Suppressor macrophage (primary cell): ENCODE results near the gene C5orf15.
"Not testable (repeated sequence)": the region's sequence is repeated elsewhere in the genome, so short reads cannot be mapped to it uniquely, and the experiment has no call there.

ENCODE experiments used
- DNase-seq, 4 experiments: peaks; one replicate each; pipeline ENCODE4 v3.0.0-alpha.2; 2020 to 2022

C5orf15 gene

DNA sequence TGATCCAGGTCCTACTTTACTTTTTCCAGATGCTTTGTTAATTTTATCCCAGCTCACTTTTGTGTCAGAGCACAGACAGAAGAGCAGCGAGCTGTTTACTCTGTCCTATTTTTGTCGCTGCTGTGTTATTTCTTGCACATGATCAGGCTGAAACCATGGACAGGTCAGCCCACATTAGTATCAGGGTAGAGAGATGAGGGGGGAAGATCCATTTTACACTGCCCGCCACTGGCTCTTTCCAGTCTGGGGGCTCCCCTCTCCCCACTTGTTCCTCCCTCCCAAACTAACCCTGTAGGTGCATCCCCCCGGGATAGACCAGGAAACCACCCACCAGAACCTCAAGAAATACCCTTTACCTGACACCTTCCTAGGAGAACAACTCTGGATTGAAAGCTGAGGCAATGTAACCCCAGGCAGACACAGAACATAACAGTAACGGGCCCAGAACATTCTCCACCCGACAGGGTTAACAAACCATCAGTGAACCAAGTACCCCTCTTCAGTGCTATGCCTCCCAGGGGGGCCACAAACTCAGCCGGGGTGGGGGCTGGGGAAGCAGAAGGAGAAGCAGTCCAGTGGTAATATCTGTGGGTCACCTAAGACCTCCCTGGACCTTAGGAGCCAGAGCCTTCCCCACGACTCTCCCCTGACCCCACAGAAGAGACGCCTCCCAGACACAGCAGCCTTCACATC is 26.0 kb upstream of the C5orf15 start:
- no peak for DNase-seq

DNA sequence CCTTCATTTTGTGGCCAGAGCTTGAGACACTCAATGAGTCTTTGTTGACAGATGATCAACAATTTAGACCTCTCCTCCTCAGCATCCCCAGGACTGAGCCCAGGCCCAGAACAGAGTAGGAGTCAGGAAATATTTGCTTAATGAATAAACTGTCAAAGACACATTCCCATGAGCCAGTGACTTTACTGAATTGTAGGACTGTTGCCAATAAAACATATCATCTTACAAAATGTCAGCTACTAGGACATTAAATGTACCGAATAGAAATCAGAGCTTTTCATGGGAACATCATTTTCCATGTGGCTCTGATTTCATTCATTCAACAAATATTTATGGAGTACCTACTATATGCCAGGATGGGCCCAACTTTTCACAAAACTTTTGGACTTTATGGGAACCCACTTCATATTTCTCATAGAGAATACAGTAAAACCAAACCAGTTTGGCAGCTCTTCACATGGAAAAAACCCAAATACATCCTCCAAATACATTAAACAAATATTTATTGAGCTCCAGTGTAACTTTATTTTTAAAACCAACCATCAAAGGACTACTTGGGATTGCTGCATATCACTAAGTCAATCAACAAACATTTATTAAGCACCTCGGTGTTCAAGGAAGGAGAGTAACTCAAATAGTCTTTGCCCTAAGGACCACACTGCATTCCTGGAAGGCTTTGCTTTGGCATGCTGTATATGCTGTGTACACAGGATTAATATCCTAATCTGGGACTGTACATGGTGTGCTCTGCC is 24.9 kb upstream of the C5orf15 start:
- DNase-seq: no peak

DNA sequence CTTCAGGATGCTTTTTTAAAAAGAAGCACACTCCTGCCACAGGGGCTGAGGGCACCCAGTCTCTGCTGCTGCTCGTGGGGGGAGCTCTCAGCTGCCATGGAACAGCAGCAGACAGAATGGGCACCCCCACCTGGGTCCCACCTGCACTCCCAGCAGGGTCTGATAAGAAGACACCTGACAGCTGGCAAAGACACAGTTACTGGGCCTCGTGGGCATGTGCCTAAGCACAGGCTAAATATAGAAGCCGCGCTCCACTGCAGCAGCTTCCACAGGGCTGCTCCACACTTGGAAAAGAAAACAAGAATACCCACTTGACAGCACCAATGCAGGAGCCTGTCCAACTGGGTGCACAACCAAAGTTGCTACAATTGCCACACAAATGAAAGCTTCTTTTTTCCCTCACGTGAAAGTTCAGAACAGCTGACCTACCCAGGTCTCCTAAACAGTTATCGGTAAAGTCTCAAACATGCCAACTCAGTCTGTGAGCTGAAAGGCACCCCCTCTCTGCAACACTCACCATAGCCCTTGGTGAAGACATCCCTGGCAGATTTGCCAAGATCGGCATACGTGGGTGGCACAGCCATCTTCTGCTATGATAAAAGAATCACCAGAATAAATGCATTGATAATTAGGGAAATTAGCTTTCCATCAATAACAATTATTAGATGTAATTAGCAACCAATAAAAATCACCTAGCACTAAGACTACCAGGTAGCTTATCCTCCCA is 24.2 kb upstream of the C5orf15 start:
- DNase-seq: no peak

DNA sequence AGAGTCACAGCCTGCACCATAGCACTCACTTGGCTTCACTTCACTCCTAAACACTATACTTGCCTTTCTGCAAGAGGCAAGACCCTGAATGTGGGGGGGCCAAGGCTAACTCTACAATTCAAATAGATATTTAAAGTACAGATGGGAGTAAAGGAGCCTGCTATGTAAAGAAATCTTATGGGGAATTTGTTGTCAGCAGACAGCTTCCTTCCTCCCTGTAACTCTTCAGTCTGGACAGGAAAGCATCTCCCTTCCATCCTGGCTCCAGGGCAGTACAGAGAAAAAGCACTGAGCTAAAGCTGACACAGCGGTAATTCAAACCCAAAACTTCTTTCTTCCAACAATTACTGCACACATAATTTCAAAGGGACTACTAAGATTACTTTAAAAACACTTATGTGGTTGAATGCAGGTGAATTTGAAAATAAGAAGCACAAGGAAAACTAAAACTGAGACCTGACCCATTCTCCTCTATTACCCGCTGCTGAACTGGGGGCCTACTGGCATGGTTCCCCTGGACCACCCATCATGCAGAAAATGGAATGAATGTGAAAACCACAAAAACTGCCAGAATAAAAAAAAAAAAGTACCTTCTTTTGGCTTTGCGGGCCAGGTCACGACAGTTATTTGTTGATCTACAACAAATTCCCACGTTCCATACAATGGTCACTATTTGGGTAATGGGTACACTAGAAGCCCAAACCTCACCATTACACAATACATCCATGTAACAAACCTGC is 22.9 kb upstream of the C5orf15 start:
- no peak for DNase-seq

DNA sequence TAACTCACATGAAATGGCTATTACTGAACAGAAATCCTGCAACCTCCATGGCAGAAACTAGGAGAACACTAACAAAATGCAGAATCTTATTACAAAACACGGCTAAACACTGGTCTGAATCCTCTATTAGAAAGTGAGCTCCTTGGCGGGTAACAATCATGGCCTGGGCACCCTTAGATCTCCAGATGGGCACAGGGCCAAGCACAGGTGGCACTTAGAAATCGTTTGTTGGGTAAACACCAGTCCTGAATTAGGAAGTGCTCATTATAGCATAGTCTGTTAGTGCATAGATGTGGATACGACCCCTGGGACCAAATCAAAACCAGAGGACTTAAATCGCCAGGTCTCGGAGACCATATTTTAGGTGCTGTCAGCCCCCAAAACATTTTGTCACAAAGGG is 22.0 kb upstream of the C5orf15 start:
- no peak for DNase-seq

DNA sequence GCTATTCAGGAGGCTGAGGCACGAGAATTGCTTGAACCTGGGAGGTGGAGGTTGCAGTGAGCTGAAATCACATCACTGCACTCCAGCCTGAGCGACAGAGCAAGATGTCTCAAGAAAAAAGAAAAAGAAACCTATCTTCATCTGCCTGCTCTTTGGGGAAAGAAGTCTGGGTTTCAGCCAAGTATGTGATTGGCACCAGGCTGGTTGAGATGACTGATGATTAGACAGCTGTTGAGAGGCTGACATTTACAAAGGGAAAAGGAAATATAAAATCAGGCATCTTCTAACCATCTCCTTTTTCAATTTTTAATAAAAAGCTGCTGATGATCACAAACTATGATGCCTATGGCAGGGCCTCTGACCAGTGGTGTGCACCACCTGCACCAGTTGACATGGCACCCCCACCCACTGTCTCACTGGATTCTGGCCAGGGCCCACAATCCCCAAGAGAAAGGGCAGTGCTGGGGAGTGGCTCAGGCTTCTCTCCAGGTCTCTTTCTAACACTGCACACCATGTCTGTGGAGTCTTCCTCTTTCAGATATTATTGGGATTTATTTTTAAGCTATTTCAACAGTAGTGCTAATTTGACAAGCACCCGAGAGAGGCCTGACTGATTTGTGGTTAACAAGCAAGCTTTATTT is 17.2 kb upstream of the C5orf15 start:
- DNase-seq: no peak

DNA sequence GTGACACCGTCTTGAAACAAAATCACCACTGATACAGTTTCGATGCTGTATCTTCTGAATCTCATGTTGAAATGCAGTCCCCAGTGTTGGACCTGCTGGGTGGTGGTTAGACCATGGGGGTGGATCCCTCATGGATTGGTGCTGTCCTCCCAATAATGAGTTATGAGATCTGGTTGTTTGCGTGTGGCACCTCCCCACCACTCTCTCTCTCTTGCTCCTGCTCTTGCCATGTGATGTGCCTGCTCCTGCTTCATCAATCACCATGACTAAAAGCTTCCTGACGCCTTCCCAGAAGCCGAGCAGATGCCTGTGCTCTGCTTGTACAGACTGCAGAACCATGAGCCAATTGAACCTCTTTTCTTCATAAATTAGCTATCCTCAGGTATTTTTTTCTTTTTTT is 15.2 kb upstream of the C5orf15 start:
- DNase-seq: no peak

DNA sequence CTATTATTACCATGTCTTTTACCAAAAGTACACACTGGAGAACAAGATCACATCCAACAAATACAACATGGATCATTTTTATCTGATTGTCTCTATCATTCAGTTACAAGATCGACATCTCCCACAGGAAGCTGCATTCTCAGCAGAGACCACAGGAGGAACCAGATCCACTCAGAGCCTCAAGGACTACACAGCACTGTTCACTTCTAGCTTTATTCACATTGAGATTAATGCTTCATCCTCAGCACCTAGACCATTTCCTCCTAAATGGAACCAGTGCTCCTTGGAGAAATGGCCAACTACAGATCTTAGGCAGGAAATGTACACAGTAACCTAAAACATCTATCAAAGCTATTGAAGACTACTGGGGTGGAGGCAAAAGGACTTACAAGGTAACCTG is 13.3 kb upstream of the C5orf15 start:
- DNase-seq: no peak

DNA sequence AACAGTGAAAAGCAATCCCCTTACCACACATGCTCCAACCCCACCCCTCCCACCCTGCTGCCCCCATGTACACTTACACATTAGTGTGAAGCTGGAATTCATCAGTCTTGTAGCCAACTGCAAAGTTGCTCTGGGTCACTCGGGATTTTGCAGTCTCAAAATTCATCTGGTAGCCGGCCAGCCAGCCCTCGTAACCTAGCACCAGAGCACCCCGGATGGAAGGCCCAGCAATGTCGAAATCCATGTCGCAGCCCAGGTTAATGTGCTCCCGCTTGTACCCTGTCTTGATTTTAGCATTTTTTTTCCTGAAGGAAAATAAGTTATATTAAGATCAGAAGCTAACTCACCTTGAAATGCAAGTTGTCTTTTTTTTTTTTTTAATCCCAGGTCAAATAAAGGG is 12.2 kb upstream of the C5orf15 start:
- DNase-seq: no peak

DNA sequence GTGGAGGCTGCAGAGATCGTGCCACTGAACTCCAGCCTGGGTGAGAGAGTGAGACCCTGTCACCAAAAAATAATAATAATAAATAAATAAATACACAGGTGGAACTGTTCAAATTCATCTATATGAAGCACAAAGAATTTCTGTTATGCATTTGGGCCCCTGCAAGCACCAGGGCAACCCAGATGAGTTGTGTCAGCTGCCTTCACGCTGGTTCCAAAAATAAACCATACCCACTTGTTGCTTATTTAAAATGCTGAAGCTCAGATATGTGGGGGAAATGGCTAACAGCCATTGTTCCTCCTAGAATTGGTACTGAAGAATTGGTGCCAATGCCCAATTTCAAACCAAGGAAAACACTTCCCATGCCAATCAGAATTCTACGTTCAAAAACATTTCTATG is 10.5 kb upstream of the C5orf15 start:
- DNase-seq: no peak

DNA sequence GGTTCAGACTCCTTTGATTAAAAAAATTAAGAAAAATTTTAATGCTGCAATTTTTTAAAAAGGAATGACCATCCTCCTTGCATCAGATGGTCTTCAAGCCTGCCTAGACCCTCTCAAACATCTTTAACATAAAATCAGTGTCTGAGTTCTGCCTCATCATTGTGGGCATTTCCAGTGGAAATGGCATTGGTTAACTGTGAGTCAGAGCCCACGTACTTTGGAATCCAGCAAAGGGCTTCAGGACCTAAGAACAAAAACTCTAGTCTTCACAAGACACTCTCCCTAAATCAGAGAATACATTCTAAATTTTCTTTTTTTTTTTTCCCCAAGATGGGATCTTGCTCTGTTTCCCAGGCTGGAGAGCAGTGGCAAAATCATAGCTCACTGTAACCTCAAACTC is 9.4 kb upstream of the C5orf15 start:
- peak in 2 of 4 experiments; percentile 13 to 21 for DNase-seq

DNA sequence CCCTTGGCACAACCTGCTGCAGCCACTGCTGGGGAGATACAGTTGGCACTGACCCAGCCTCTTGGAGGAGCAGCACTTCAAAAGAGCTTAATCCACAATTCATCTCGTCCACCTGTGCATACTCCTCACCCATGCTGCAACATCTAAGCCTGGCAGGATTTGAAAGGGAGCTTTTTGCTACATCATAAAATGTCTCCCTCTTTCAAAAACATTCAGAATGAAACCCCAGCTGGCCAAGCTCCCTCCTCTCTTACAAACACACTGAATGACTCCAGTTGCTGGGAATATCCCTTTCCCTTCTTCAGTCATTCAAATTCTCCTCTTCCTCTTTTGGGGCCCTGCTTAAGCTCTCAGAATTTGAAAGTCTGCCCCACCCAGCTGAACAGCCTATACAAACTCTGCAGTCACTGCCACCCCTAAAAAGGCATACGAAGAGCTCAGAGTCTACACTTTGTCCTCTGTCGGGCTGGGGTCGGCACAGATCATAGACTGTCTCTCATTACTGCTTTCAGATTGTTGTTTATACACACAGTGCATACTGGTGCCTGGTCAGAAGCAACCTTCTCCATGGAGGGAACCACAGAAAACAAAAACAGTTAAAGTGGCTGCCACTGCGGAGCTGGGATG is 8.8 kb upstream of the C5orf15 start:
- DNase-seq: peak in 3 of 4 experiments; percentile 33 to 57 (median 51)

DNA sequence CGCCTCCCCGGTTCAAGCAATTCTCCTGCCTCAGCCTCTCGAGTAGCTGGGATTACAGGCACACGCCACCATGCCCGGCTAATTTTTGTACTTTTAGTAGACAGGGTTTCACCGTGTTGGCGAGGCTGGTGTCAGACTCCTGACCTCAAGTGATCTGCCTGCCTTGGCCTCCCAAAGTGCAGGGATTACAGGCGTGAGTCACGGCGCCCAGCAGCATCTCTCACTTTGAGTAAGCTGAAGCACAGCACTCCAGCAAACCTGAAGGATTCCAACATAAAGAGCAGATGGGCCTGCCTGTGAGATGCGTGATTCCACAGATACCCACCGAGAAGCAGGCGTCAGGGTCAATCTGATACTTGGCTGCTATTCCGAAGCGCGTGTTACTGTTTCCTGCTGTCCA is 7.1 kb upstream of the C5orf15 start:
- not testable (repeated sequence) for DNase-seq

DNA sequence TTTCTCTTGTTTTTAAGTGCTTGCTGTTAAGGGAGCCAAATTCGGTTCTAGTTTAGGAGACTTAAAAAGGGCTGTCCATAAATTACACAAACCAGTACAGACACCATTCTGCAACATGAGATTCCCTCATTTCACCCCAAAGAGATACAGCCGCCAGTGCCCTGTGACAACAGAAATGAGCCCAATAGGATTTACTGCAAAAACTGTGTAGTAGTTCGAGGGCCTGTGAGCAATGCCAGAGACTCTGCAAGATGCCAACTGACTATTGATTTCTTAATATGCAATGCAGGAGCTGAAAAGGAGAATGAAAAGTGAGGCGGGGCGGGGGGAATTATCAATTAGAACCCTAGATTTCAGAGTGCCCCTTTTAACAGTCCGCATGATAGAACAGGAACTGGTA is 5.7 kb upstream of the C5orf15 start:
- DNase-seq: no peak

DNA sequence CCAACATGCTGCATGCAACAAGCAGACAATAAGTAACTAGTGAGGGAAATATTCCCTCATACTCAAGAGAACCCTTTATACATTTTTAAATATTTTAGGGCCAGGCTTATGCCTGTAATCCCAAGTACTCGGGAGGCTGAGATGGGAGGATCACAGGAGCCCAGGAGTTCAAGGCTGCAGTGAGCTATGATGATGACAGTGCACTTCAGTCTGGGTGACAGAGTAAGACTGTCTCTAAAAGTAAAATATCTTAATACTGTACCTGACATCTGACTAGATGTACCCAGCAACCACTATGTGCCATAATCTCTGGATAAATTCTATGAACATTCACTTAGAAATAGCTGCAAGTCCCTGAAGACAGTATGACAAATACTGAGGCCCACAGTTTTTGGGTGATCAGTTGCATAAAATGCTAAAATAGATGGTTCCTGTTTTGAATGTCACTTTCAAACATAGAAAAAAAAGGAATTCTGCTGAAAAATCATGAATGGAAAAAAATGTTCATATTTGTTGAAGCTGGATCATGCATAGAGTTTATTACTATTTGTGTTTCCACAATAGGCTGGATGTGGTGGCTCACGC is 2.0 kb upstream of the C5orf15 start:
- peak in 3 of 4 experiments; percentile 13 to 56 (median 46) for DNase-seq

DNA sequence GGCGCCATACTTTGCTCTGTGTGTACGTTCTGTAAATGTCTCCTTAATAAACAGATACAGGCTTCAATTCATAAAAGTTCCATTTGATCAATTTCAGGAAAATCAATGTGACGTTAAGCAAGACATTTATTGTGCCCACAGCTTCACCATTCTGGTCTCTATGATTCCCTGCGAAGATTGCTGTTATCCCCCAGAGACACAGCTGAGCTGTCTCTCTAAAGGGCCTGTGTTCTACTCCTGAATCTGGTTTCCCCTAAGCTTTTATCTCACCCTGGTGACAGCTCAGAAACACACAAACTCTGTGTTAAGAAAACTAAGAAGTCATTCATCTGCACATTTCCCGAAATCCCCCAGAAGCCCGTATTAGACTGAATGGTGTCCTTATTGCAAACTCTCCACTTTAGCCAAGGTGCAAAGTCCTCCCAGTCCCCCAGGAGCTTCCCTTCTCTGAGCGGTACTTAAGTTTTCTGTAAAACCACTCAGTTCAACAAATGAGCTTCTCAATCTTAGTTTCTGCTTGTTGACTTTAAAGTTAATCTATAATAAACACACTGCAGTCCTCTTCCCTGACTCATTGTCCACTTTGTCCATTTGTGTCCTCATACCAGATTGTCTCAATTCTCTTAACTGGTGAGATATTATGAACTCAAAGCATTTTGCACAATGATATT is 1.4 kb upstream of the C5orf15 start:
- DNase-seq: no peak

DNA sequence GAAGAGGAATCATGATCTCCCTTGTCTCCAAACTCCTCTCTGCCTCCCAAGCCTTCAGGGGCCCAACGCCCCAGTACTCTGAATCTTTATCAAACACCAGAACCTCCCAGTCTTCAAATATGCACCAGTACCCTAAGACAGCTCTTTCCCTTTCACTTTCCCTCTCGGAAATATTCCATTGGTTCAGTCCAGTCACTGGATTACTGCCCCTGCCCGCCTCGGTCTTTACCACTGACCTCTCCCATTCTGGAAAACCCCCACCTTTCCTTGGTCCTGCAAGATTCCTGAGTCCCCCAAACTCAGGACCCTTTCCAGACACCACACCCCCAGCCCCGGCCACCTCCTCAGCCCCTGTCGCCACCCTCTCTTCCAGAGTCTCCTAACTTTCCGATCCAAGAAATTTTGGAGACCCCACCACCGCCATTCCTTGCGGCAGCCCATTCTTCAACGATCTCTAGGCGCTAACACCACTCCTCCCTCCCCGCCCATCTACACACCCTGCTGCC is 674 bp downstream of the C5orf15 start:
- DNase-seq: peak in 3 of 4 experiments; percentile 24 to 39 (median 28)

DNA sequence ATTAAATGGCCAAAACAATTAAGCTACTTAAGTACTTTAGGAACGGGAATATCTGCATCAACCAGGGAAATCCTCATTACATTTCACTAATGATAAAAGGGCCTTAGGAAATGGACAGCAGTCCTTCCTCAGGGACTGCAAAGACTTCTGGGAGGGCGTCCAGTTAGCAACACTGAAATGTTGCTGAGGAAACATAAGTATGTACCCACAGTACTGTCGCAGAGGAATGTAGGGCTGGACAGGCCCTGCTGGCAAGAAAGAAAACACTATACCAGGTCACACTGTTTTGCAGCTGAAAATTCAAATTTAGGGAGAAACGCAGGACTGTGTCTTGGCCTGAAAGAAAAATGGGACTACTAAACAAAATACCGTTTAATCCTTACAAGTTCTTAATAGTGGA is 1.3 kb downstream of the C5orf15 start:
- DNase-seq: no peak

DNA sequence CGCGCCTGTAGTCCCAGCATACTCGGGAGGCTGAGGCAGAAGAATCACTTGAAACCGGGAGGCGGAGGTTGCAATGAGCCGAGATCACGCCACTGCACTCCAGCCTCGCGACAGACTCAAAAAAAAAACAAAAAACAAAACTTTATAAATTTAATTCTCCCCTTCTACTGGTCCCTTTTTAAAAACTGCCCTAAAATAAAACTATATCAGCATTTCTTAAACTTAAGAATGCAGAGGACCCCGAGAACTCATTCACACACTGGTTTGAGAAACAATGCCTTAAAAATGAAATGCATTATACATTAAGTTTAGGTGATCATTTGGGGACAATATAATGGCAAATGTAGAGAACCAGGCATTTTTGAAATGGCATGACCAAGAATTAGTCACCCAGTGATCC is 2.3 kb downstream of the C5orf15 start:
- no peak for DNase-seq

DNA sequence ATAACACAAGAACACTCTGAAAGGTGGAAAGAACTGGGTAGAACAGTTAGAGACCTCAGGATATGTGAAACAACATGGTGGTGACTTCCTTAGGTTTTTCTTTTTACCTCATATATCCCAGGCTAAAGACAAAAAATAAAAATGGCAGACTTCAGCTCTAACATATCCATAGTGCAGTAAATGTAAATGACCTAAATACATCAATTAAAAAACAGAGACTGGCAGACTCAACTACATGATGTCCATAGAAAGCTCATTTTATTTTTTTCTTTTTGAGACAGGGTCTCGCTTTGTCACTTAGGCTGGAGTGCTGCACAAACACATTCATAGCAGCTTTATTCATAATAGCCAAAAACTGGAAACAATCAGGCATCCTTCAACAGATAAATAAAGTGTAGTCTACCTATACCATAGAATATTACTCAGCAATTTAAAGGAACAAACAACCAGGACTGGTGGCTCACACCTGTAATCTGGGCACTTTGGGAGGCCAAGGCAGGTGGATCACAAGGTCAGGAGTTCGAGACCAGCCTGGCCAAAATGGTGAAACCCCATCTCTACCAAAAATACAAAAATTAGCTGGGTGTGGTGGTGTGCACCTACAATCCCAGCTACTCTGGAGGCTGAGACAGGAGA is 4.8 kb downstream of the C5orf15 start:
- DNase-seq: no peak
